IPS-18c (cell line): ENCODE data around the gene GLCCI1.
"Not testable (repeated sequence)": the region's sequence is repeated elsewhere in the genome, so short reads cannot be mapped to it uniquely, and the experiment has no call there.

Source experiments
- H3K4me3 ChIP-seq: 2 replicates; pipeline ENCODE4 v1.7.0; 2013; ENCODE audit warnings: low read depth, mild to moderate bottlenecking, low read length, moderate library complexity; ENCODE audit not compliant: insufficient read depth
- H3K9me3 ChIP-seq: one replicate; pipeline ENCODE4 v1.6.1; 2013; ENCODE audit warnings: mild to moderate bottlenecking, low read length, moderate library complexity; ENCODE audit not compliant: control insufficient read depth, insufficient read depth

GLCCI1 gene

GRCh38 chr7:8058322-8058721 is 89.7 kb downstream of the GLCCI1 start:
- H3K9me3 ChIP-seq: no peaks in the 10 kb centered on the region
- H3K4me3 ChIP-seq: no peak overlapping the region

- Histone ChIP-seq H3K9me3 (no peaks in the 10 kb centered on the region), H3K4me3 (no peak overlapping the region)
Observed at GRCh38 chr7:8058852-8059251, 90.3 kb downstream of the GLCCI1 start.

GRCh38 chr7:8060241-8060640 is 91.6 kb downstream of the GLCCI1 start:
- no peaks in the 10 kb centered on the region for H3K9me3 ChIP-seq
- no peak overlapping the region for H3K4me3 ChIP-seq

GRCh38 chr7:8063300-8063699 is 94.7 kb downstream of the GLCCI1 start:
- not testable (repeated sequence) for H3K9me3 ChIP-seq

GRCh38 chr7:8063706-8064297 is 95.2 kb downstream of the GLCCI1 start:
- Histone ChIP-seq H3K9me3 (no peaks in the 10 kb centered on the region), H3K4me3 (no peak overlapping the region)

More at GRCh38 chr7:8063300-8063699, 94.7 kb downstream of the GLCCI1 start:
- H3K4me3 ChIP-seq: not testable (repeated sequence)

- H3K4me3 ChIP-seq: no peak overlapping the region
- H3K9me3 ChIP-seq: no peaks in the 10 kb centered on the region
Observed at GRCh38 chr7:8064828-8065227, 96.2 kb downstream of the GLCCI1 start.

- H3K4me3 ChIP-seq: no peak overlapping the region
- no peaks in the 10 kb centered on the region for H3K9me3 ChIP-seq
Observed at GRCh38 chr7:8065356-8065813, 96.8 kb downstream of the GLCCI1 start.

GRCh38 chr7:8068892-8069686 is 100.5 kb downstream of the GLCCI1 start:
- H3K9me3 ChIP-seq: no peaks in the 10 kb centered on the region
- no peak overlapping the region for H3K4me3 ChIP-seq

- no peak overlapping the region for H3K4me3 ChIP-seq
- no peaks in the 10 kb centered on the region for H3K9me3 ChIP-seq
Observed at GRCh38 chr7:8070451-8071180, 102.0 kb downstream of the GLCCI1 start.

GRCh38 chr7:8078418-8078817 is 109.8 kb downstream of the GLCCI1 start:
- Histone ChIP-seq H3K4me3 (no peak overlapping the region), H3K9me3 (no peaks in the 10 kb centered on the region)

GRCh38 chr7:8082762-8083161 is 114.2 kb downstream of the GLCCI1 start:
- Histone ChIP-seq H3K4me3 (no peak overlapping the region), H3K9me3 (no peaks in the 10 kb centered on the region)

- no peak overlapping the region for H3K4me3 ChIP-seq
- H3K9me3 ChIP-seq: no peaks in the 10 kb centered on the region
Observed at GRCh38 chr7:8084836-8085235, 116.2 kb downstream of the GLCCI1 start.

GRCh38 chr7:8085420-8085819 is 116.8 kb downstream of the GLCCI1 start:
- H3K9me3 ChIP-seq: no peaks in the 10 kb centered on the region

GRCh38 chr7:8086239-8086638 is 117.6 kb downstream of the GLCCI1 start:
- Histone ChIP-seq H3K4me3 (no peak overlapping the region), H3K9me3 (no peaks in the 10 kb centered on the region)

More at GRCh38 chr7:8085420-8085819, 116.8 kb downstream of the GLCCI1 start:
- H3K4me3 ChIP-seq: no peak overlapping the region

GRCh38 chr7:8089036-8089780 is 120.6 kb downstream of the GLCCI1 start:
- H3K4me3 ChIP-seq: no peak overlapping the region
- no peaks in the 10 kb centered on the region for H3K9me3 ChIP-seq

- H3K4me3 ChIP-seq: no peak overlapping the region
- H3K9me3 ChIP-seq: no peaks in the 10 kb centered on the region
Observed at GRCh38 chr7:8092140-8092539, 123.5 kb downstream of the GLCCI1 start.
